ENCODE results near the gene HDDC3. TPM values are rescaled to one million over a fixed set of nuclear protein-coding genes. Genes with fewer than 3 reads are reported as not detected.

HDDC3 gene
- total and polyA plus RNA-seq, 9 of the 15 experiments (the other 6 are each of a cell fraction or from before 2014, with no cell fraction given): 14.9 to 55.8 (median 36.9) TPM

Small RNAs within 50 kb of the gene (small RNA-seq; reads per million reads assigned to genes)
- not detected for gene RF00019

Other genes with a start within 250 kb of the HDDC3 start
Only the 7 nearest of the 9 such genes appear.
- gene FURIN, start 64.0 kb downstream of the HDDC3 start, total RNA-seq (2014; rRNA removed): 49.9 and 69.9 TPM in 2 replicates
- gene FURIN, start 64.0 kb downstream of the HDDC3 start, total RNA-seq (2014; rRNA removed; fragmentation: Illumina TruSeq; extraction: Trizol): 10.0 and 11.7 TPM in 2 replicates
- 34.8 and 36.0 TPM in 2 replicates for gene FURIN, start 64.0 kb downstream of the HDDC3 start, total RNA-seq (2015; rRNA removed; fragmentation: Illumina TruSeq; extraction: Trizol)
- gene FURIN, start 64.0 kb downstream of the HDDC3 start, total RNA-seq (2021): 93.5 and 99.9 TPM in 2 replicates
- gene FURIN, start 64.0 kb downstream of the HDDC3 start, polyA plus RNA-seq (2011; rRNA removed): 22.4 and 30.8 TPM in 2 replicates
- 36.4 and 61.7 TPM in 2 replicates for gene FURIN, start 64.0 kb downstream of the HDDC3 start, polyA plus RNA-seq (2014; fragmentation: Illumina TruSeq; extraction: Trizol)
- gene FURIN, start 64.0 kb downstream of the HDDC3 start, polyA plus RNA-seq (2014; fragmentation: Nextera tagmentation; extraction: Ambion mirVana): 1 to 10 TPM in 1 of 2 experiments, under 1 TPM in 1; 0.92 to 1.1 TPM
- gene FURIN, start 64.0 kb downstream of the HDDC3 start, polyA plus RNA-seq (2014; rRNA removed): 49.1 and 50.3 TPM in 2 replicates
- 0.86 and 1.6 TPM in 2 replicates for gene FES, start 48.0 kb downstream of the HDDC3 start, total RNA-seq (2014; rRNA removed)
- gene FES, start 48.0 kb downstream of the HDDC3 start, total RNA-seq (2014; rRNA removed; fragmentation: Illumina TruSeq; extraction: Trizol): 0.73 and 1.1 TPM in 2 replicates
- gene FES, start 48.0 kb downstream of the HDDC3 start, total RNA-seq (2015; rRNA removed; fragmentation: Illumina TruSeq; extraction: Trizol): 0.72 and 1.1 TPM in 2 replicates
- gene FES, start 48.0 kb downstream of the HDDC3 start, total RNA-seq (2021): 1.3 and 2.6 TPM in 2 replicates
- gene FES, start 48.0 kb downstream of the HDDC3 start, polyA plus RNA-seq (2011; rRNA removed): 0.38 and 1.0 TPM in 2 replicates
- gene FES, start 48.0 kb downstream of the HDDC3 start, polyA plus RNA-seq (2014; fragmentation: Illumina TruSeq; extraction: Trizol): 0.55 and 0.66 TPM in 2 replicates
- gene FES, start 48.0 kb downstream of the HDDC3 start, polyA plus RNA-seq (2014; fragmentation: Nextera tagmentation; extraction: Ambion mirVana): under 1 TPM; 0.82 to 0.91 TPM
- 0.78 and 2.5 TPM in 2 replicates for gene FES, start 48.0 kb downstream of the HDDC3 start, polyA plus RNA-seq (2014; rRNA removed)
- gene MAN2A2, start 29.2 kb downstream of the HDDC3 start, total RNA-seq (2014; rRNA removed): 35.0 and 53.7 TPM in 2 replicates
- gene MAN2A2, start 29.2 kb downstream of the HDDC3 start, total RNA-seq (2014; rRNA removed; fragmentation: Illumina TruSeq; extraction: Trizol): 20.6 and 25.0 TPM in 2 replicates
- 43.3 and 43.4 TPM in 2 replicates for gene MAN2A2, start 29.2 kb downstream of the HDDC3 start, total RNA-seq (2015; rRNA removed; fragmentation: Illumina TruSeq; extraction: Trizol)
- gene MAN2A2, start 29.2 kb downstream of the HDDC3 start, total RNA-seq (2021): 116 and 151 TPM in 2 replicates
- gene MAN2A2, start 29.2 kb downstream of the HDDC3 start, polyA plus RNA-seq (2011; rRNA removed): 71.7 and 195 TPM in 2 replicates
- 130 and 131 TPM in 2 replicates for gene MAN2A2, start 29.2 kb downstream of the HDDC3 start, polyA plus RNA-seq (2014; fragmentation: Illumina TruSeq; extraction: Trizol)
- 10 to 100 TPM in 1 of 2 experiments, 1 to 10 TPM in 1; 7.3 to 13.7 TPM for gene MAN2A2, start 29.2 kb downstream of the HDDC3 start, polyA plus RNA-seq (2014; fragmentation: Nextera tagmentation; extraction: Ambion mirVana)
- 114 and 121 TPM in 2 replicates for gene MAN2A2, start 29.2 kb downstream of the HDDC3 start, polyA plus RNA-seq (2014; rRNA removed)
- 59.8 and 65.2 TPM in 2 replicates for gene UNC45A, start 2.7 kb upstream of the HDDC3 start, total RNA-seq (2014; rRNA removed)
- 19.2 and 22.6 TPM in 2 replicates for gene UNC45A, start 2.7 kb upstream of the HDDC3 start, total RNA-seq (2014; rRNA removed; fragmentation: Illumina TruSeq; extraction: Trizol)
- 47.7 and 52.5 TPM in 2 replicates for gene UNC45A, start 2.7 kb upstream of the HDDC3 start, total RNA-seq (2015; rRNA removed; fragmentation: Illumina TruSeq; extraction: Trizol)
- gene UNC45A, start 2.7 kb upstream of the HDDC3 start, total RNA-seq (2021): 79.0 and 79.3 TPM in 2 replicates
- gene UNC45A, start 2.7 kb upstream of the HDDC3 start, polyA plus RNA-seq (2011; rRNA removed): 43.7 and 56.7 TPM in 2 replicates
- gene UNC45A, start 2.7 kb upstream of the HDDC3 start, polyA plus RNA-seq (2014; fragmentation: Illumina TruSeq; extraction: Trizol): 35.7 and 46.7 TPM in 2 replicates
- gene UNC45A, start 2.7 kb upstream of the HDDC3 start, polyA plus RNA-seq (2014; fragmentation: Nextera tagmentation; extraction: Ambion mirVana): 10 to 100 TPM; 22.4 to 23.1 TPM
- 54.5 and 55.5 TPM in 2 replicates for gene UNC45A, start 2.7 kb upstream of the HDDC3 start, polyA plus RNA-seq (2014; rRNA removed)
- gene RCCD1, start 22.3 kb upstream of the HDDC3 start, total RNA-seq (2014; rRNA removed): 38.1 and 41.2 TPM in 2 replicates
- 17.0 and 18.0 TPM in 2 replicates for gene RCCD1, start 22.3 kb upstream of the HDDC3 start, total RNA-seq (2014; rRNA removed; fragmentation: Illumina TruSeq; extraction: Trizol)
- 16.7 and 23.7 TPM in 2 replicates for gene RCCD1, start 22.3 kb upstream of the HDDC3 start, total RNA-seq (2015; rRNA removed; fragmentation: Illumina TruSeq; extraction: Trizol)
- gene RCCD1, start 22.3 kb upstream of the HDDC3 start, total RNA-seq (2021): 44.0 and 45.9 TPM in 2 replicates
- gene RCCD1, start 22.3 kb upstream of the HDDC3 start, polyA plus RNA-seq (2011; rRNA removed): 28.5 and 39.6 TPM in 2 replicates
- gene RCCD1, start 22.3 kb upstream of the HDDC3 start, polyA plus RNA-seq (2014; fragmentation: Illumina TruSeq; extraction: Trizol): 22.3 and 24.7 TPM in 2 replicates
- gene RCCD1, start 22.3 kb upstream of the HDDC3 start, polyA plus RNA-seq (2014; fragmentation: Nextera tagmentation; extraction: Ambion mirVana): 10 to 100 TPM; 11.1 to 12.2 TPM
- 45.2 and 51.4 TPM in 2 replicates for gene RCCD1, start 22.3 kb upstream of the HDDC3 start, polyA plus RNA-seq (2014; rRNA removed)
- 226 and 263 TPM in 2 replicates for gene PRC1, start 62.0 kb upstream of the HDDC3 start, total RNA-seq (2014; rRNA removed)
- 201 and 210 TPM in 2 replicates for gene PRC1, start 62.0 kb upstream of the HDDC3 start, total RNA-seq (2014; rRNA removed; fragmentation: Illumina TruSeq; extraction: Trizol)
- 223 and 228 TPM in 2 replicates for gene PRC1, start 62.0 kb upstream of the HDDC3 start, total RNA-seq (2015; rRNA removed; fragmentation: Illumina TruSeq; extraction: Trizol)
- 150 and 181 TPM in 2 replicates for gene PRC1, start 62.0 kb upstream of the HDDC3 start, total RNA-seq (2021)
- gene PRC1, start 62.0 kb upstream of the HDDC3 start, polyA plus RNA-seq (2011; rRNA removed): 391 and 460 TPM in 2 replicates
- gene PRC1, start 62.0 kb upstream of the HDDC3 start, polyA plus RNA-seq (2014; fragmentation: Illumina TruSeq; extraction: Trizol): 248 and 284 TPM in 2 replicates
- 100 to 1,000 TPM; 156 to 240 TPM for gene PRC1, start 62.0 kb upstream of the HDDC3 start, polyA plus RNA-seq (2014; fragmentation: Nextera tagmentation; extraction: Ambion mirVana)
- gene PRC1, start 62.0 kb upstream of the HDDC3 start, polyA plus RNA-seq (2014; rRNA removed): 256 and 264 TPM in 2 replicates
- gene VPS33B, start 90.0 kb upstream of the HDDC3 start, total RNA-seq (2014; rRNA removed): 9.4 and 10.2 TPM in 2 replicates
- gene VPS33B, start 90.0 kb upstream of the HDDC3 start, total RNA-seq (2014; rRNA removed; fragmentation: Illumina TruSeq; extraction: Trizol): 14.3 and 14.8 TPM in 2 replicates
- gene VPS33B, start 90.0 kb upstream of the HDDC3 start, total RNA-seq (2015; rRNA removed; fragmentation: Illumina TruSeq; extraction: Trizol): 13.0 and 13.5 TPM in 2 replicates
- gene VPS33B, start 90.0 kb upstream of the HDDC3 start, total RNA-seq (2021): 19.6 and 19.9 TPM in 2 replicates
- gene VPS33B, start 90.0 kb upstream of the HDDC3 start, polyA plus RNA-seq (2011; rRNA removed): 25.5 and 28.0 TPM in 2 replicates
- gene VPS33B, start 90.0 kb upstream of the HDDC3 start, polyA plus RNA-seq (2014; fragmentation: Illumina TruSeq; extraction: Trizol): 12.4 and 16.3 TPM in 2 replicates
- 10 to 100 TPM in 1 of 2 experiments, 1 to 10 TPM in 1; 9.8 to 10.7 TPM for gene VPS33B, start 90.0 kb upstream of the HDDC3 start, polyA plus RNA-seq (2014; fragmentation: Nextera tagmentation; extraction: Ambion mirVana)
- gene VPS33B, start 90.0 kb upstream of the HDDC3 start, polyA plus RNA-seq (2014; rRNA removed): 12.7 and 15.1 TPM in 2 replicates